Activated naive CD4-positive, alpha-beta T cell treated with anti-CD3 and anti-CD28 coated beads, Interleukin-2, amount 50 U/mL, for 72 hours (primary cell): ENCODE measurements around the gene PLCG2. TPM values are rescaled to one million over a fixed set of nuclear protein-coding genes. Genes with fewer than 3 reads are reported as not detected.
"Not testable (repeated sequence)": the region's sequence is repeated elsewhere in the genome, so short reads cannot be mapped to it uniquely, and the experiment has no call there.

Source experiments
- ATAC-seq, 2 donors: fragments of 150-1000 bp; cut with Tn5 transposase; 2 replicates each; pipeline ENCODE4 v1.10.0; 2021; ENCODE audit warnings: mild to moderate bottlenecking in 2 of 2, moderate library complexity in 2 of 2
- DNase-seq, 2 donors: peaks; one replicate each; pipeline ENCODE4 v3.0.0; 2021 to 2022; ENCODE audit warnings: low spot score in 2 of 2
- H3K27ac Mint-ChIP-seq, 2 donors: one replicate each; pipeline ENCODE4 v1.8.0; 2022; ENCODE audit warnings: mild to moderate bottlenecking in 2 of 2, mixed read lengths in 2 of 2
- H3K36me3 Mint-ChIP-seq, 2 donors: one replicate each; pipeline ENCODE4 v1.8.0; 2022; ENCODE audit warnings: mixed read lengths in 2 of 2
- H3K9me3 Mint-ChIP-seq, 2 donors: one replicate each; pipeline ENCODE4 v1.8.0; 2022; ENCODE audit warnings: mixed read lengths in 2 of 2
- total RNA-seq, 2 donors: library from RNA; stranded (reverse); gene quantifications; one replicate each; pipeline ENCODE4 v1.2.3, GENCODE V29; 2022

Gene PLCG2
- total RNA-seq, 2 donors from 2014 or later = 5.7 to 8.8 TPM

GRCh38 chr16:81987706-81988105, 208.6 kb downstream of the PLCG2 start:
- no peak for ATAC-seq
- Mint-ChIP-seq H3K36me3 (no peaks in the 10 kb centered on the region), H3K9me3 (no peaks in the 10 kb centered on the region), H3K27ac (no peak overlapping the region)
- DNase-seq = no peak

DNA sequence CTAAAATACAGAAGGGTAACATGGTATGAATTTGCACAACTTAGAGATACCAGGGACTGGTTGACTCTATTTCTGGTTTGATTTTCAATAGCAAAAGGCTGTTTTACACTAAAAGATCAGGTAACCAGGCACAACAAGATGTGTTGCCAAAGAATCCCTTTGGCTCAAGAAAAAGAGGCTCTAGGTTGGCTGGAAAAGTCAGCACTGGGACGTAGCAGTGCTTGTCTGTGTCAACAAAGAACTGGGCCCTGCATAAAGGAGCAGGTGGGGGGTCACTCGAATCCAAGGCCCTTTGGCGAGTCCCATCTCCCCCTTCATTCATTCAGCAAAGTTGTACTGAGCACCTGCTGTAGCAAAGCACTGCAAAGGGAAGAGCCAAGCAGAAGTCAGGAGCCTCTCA, 213.8 kb downstream of the PLCG2 start:
- H3K36me3 Mint-ChIP-seq = no peaks in the 10 kb centered on the region
- no peak for DNase-seq
- H3K9me3 Mint-ChIP-seq = no peaks in the 10 kb centered on the region
- H3K27ac Mint-ChIP-seq = no peak overlapping the region
- no peak for ATAC-seq

DNA sequence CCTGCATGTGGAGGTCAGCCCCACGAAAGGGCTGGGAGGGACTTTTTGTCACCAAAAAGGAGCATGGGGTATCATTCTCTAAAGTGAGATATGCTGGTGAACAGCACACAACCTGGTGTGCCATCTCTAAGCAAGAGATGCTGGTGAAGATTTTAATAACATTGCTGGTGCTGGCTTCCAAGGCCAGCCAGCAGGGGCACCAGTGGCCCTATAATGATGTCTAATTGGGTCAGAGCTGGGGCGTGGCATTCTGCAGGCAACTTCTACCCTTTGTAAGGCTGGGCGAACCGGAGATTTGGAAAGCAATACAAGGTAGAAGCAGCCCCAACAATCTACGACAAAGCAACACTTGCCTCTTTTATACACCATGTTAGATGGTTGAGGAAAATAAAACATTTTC, 215.4 kb downstream of the PLCG2 start:
- Mint-ChIP-seq H3K36me3 (peaks cover 6 to 7% of the 10 kb centered on the region in 2 donors), H3K9me3 (no peaks in the 10 kb centered on the region), H3K27ac (no peak overlapping the region)
- no peak for ATAC-seq
- DNase-seq = no peak

DNA sequence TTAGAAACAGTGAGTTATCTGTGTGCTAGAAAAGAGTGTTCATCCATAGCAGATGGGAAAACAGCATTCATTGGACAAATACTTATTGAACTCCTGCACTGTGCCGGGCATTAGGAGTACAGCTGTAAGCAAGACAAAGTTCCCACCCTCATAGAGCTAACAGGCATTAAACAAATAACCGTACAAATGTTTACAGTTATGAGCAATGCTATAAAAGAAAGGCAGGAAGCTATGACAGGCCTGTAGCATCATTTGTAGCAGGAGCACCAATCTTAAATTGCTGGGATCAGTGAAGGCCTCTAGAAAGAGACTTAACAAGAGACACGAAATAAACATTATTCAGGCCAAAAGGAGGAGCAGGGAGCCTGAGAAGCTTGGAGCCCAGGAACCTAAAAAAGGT, 216.6 kb downstream of the PLCG2 start:
- H3K9me3 Mint-ChIP-seq = no peaks in the 10 kb centered on the region
- H3K36me3 Mint-ChIP-seq = peaks cover 6 to 7% of the 10 kb centered on the region in 2 donors
- no peak overlapping the region for H3K27ac Mint-ChIP-seq
- ATAC-seq (no peak), DNase-seq (no peak)

GRCh38 chr16:81996664-81997509, 217.8 kb downstream of the PLCG2 start:
- DNase-seq (no peak), ATAC-seq (no peak)
- H3K9me3 Mint-ChIP-seq = no peaks in the 10 kb centered on the region
- H3K27ac Mint-ChIP-seq = peak overlapping the region in 1 of 2 donors; percentile 62
- H3K36me3 Mint-ChIP-seq = peaks cover 6 to 7% of the 10 kb centered on the region in 2 donors

DNA sequence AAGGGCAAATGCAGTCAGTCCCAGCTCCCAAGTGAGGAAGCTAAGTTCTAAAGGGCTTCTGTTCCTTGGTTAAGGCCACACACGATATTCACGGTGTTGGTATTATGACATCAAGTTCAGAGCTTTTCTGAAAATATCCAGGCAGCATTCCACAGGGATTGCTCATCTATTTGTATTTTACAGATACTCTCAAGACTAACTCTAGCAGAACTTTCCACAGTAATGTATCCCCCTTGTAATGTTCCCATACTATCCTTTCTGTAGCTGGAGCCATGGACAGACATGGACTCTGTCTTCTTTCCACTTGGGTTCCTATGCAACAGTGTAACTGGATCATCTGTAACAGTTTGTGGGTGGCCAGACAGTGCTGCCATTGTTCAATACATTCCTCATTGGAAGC, 218.6 kb downstream of the PLCG2 start:
- ATAC-seq (no peak), DNase-seq (no peak)
- H3K9me3 Mint-ChIP-seq = no peaks in the 10 kb centered on the region
- H3K36me3 Mint-ChIP-seq = peaks cover 6 to 7% of the 10 kb centered on the region in 2 donors
- no peak overlapping the region for H3K27ac Mint-ChIP-seq

GRCh38 chr16:82002831-82003230, 223.7 kb downstream of the PLCG2 start:
- Mint-ChIP-seq H3K27ac (no peak overlapping the region), H3K36me3 (peaks cover 15 to 16% of the 10 kb centered on the region in 2 donors), H3K9me3 (peaks cover 0 to under 1% of the 10 kb centered on the region in 2 donors)
- no peak for DNase-seq
- ATAC-seq = no peak

GRCh38 chr16:82004601-82005000, 225.5 kb downstream of the PLCG2 start:
- peak overlapping the region in 1 of 2 donors; percentile 61 for H3K27ac Mint-ChIP-seq
- DNase-seq = no peak
- no peak for ATAC-seq
- peaks cover 25 to 26% of the 10 kb centered on the region in 2 donors for H3K36me3 Mint-ChIP-seq
- peaks cover 6% of the 10 kb centered on the region in 2 donors for H3K9me3 Mint-ChIP-seq

DNA sequence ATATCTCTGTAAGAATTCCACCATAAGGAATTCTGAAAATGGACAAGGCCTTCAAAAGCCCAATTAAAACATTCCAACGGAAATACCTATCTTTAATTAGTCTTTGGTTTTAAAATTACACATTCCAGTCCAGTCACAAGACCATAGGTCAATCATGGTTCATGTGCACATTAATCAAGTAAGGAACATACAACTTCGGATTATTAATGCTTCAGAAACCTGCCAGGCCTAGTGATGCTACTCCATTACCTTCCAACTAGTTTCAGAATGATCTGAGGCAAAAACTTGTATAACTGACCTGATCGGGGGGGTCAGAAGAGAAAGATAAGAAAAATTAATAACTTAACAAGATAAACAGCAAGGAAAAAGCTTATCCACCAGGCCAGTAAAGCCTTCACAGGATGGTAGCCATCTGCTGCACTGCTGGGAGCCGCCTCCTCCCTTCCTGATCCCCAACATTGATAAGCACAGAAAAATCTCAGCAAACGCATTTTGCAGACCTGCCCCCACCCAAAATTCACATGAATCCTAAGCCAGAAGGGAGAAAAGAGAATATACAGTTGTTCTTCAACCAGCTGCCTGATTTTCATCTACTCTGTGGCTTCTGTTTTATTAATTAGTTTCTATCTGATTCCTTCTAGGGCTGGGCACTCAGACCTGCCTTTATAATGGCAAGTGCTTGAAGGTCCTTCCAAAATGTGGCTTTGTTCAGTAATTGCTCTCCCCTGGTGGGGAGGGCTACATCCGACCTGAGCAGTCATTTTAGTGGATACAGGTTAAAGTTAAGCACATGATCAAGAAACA, 226.1 kb downstream of the PLCG2 start:
- H3K27ac Mint-ChIP-seq = no peak overlapping the region
- peaks cover 25 to 31% of the 10 kb centered on the region in 2 donors for H3K36me3 Mint-ChIP-seq
- DNase-seq (no peak), ATAC-seq (no peak)
- peaks cover 6% of the 10 kb centered on the region in 2 donors for H3K9me3 Mint-ChIP-seq

DNA sequence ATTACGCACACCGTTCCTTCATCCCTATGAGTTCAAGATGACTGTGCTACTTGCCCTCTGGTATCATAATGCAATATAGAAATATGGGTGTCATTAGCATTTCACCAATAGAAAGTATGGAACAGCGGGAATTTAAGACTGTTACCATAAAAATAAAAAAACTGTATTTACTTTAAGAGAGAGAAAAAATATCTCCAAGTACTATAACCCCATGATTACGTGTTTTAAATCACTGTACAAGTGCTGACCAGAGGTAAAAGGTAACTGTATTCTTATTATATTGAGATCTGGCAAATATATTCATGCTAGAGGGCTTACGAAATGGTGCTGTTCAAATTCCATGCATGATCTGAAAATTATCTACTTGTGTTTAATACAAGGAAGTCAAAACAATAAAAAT, 226.9 kb downstream of the PLCG2 start:
- no peak overlapping the region for H3K27ac Mint-ChIP-seq
- H3K9me3 Mint-ChIP-seq = peaks cover 6% of the 10 kb centered on the region in 2 donors
- ATAC-seq (no peak), DNase-seq (no peak)
- H3K36me3 Mint-ChIP-seq = peaks cover 25 to 38% of the 10 kb centered on the region in 2 donors

DNA sequence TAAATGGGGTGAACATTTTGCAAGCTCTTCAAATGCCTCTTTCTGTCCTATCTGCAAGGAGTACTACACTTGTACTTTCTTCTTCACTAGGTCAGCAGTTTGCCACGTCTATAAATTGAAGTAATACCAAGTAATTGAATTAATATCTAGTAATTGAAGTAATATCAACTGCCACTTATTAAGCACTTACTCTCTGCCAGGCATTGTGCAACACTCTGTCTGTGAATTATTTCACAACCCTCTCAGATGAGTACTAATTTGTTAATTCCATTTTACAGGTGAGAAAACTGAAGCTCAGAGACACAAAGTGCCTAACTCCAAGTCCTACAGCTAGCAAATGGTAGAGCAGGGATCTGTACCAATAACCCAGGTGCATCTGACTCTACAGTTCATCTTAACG, 228.1 kb downstream of the PLCG2 start:
- Mint-ChIP-seq H3K27ac (no peak overlapping the region), H3K9me3 (peaks cover 6 to 13% of the 10 kb centered on the region in 2 donors), H3K36me3 (peaks cover 32 to 49% of the 10 kb centered on the region in 2 donors)
- ATAC-seq (no peak), DNase-seq (no peak)

- ATAC-seq (peak in 1 of 2 donors; percentile 63), DNase-seq (no peak)
- Mint-ChIP-seq H3K36me3 (peaks cover 30 to 45% of the 10 kb centered on the region in 2 donors), H3K27ac (peak overlapping the region in 1 of 2 donors; percentile 72), H3K9me3 (peaks cover 6 to 15% of the 10 kb centered on the region in 2 donors)
Observed at GRCh38 chr16:82008957-82009592, 230.0 kb downstream of the PLCG2 start.

DNA sequence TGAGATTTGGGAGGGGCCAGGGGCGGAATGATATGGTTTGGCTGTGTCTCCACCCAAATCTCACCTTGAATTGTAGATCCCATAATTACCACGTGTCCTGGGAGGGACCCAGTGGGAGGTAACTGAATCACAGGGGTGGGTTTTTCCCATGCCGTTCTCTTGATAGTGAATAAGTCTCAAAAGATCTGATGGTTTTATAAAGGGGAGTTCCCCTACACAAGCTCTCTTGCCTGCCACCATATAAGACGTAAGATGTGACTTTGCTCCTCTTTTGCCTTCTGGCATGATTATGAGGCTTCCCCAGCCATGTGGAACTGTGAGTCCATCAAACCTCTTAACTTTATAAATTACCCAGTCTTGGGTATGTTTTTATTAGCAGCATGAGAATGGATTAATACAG, 230.7 kb downstream of the PLCG2 start:
- Mint-ChIP-seq H3K9me3 (peaks cover 6 to 15% of the 10 kb centered on the region in 2 donors), H3K36me3 (peaks cover 24 to 43% of the 10 kb centered on the region in 2 donors), H3K27ac (peak overlapping the region in 1 of 2 donors; percentile 72)
- peak in 1 of 2 donors; percentile 71 for ATAC-seq
- DNase-seq = not testable (repeated sequence)

DNA sequence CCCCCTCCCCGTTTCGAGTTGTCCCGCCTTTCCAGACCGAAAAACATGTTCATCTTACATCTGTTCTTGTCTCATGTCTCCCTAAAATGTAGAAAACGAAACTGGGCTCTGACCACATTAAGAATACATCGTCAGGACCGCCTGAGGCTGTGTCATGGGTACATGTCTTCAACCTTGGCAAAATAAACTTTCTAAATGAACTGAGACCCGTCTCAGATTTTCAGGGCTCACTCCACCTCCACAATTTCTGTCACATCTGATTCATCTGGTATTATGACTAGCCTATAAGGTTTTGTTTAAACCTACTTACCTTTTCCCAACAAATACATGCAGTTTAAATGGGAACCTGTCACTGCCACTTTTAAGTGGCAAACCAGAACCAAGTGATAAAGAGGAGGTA, 231.6 kb downstream of the PLCG2 start:
- peak; percentile 48 to 64 for ATAC-seq
- peaks cover 6 to 15% of the 10 kb centered on the region in 2 donors for H3K9me3 Mint-ChIP-seq
- H3K36me3 Mint-ChIP-seq = peaks cover 24 to 43% of the 10 kb centered on the region in 2 donors
- H3K27ac Mint-ChIP-seq = peak overlapping the region; percentile 72 to 93
- DNase-seq = no peak

- peak within 1 kb of the TSS; percentile 72 to 93 for H3K27ac Mint-ChIP-seq
- peaks cover 24 to 43% of the 10 kb centered on the region in 2 donors for H3K36me3 Mint-ChIP-seq
- ATAC-seq (peak; percentile 17 to 93), DNase-seq (peak in 1 of 2 donors; percentile 73)
- peaks cover 6 to 15% of the 10 kb centered on the region in 2 donors for H3K9me3 Mint-ChIP-seq
Observed at GRCh38 chr16:82011199-82011641, 232.1 kb downstream of the PLCG2 start, which contains the start of gene SDR42E1. Gene SDR42E1 (minus strand): TSS chr16:82011470. CDS start chr16:82000858, 10,612 bp downstream.
